OCI-LY7 (cell line): ENCODE data around the gene PCDHGA2.

Source experiments
- CTCF ChIP-seq: fragments of 200-600 bp; sonication (generic); conservative IDR thresholded peaks from 2 replicates; pipeline ENCODE4 v1.5.1; 2014; ENCODE audit warnings: mild to moderate bottlenecking, antibody characterized with exemption, low read length, moderate library complexity, mixed read lengths
- EZH2phosphoT487 ChIP-seq: fragments of 200-600 bp; sonication (generic); IDR thresholded peaks from 2 replicates; pipeline ENCODE4 v1.6.1; 2018; ENCODE audit warnings: low read depth, borderline replicate concordance, mild to moderate bottlenecking, mixed run types, antibody characterized with exemption, low read length, moderate library complexity, mixed read lengths

- no peak for TF ChIP-seq CTCF
- TF ChIP-seq EZH2phosphoT487, result no peak
These were observed 22.1 kb downstream of the PCDHGA2 start for GRCh38 chr5:141360685-141361084.
